ENCODE measurements around the gene PPP2R5C.

GRCh38 chr14:101757839-101758211 is 3.7 kb upstream of the PPP2R5C start:
- TF ChIP-seq POLR2A (IDR thresholded peaks at IDR 0.05; ENCODE audit: low read depth, low read length) = no peak
- no peak for TF ChIP-seq SPI1 (IDR thresholded peaks at IDR 0.05; ENCODE audit: low read depth, low read length)
- no peak for TF ChIP-seq POLR2AphosphoS5 (IDR thresholded peaks at IDR 0.05; ENCODE audit: low read depth, low read length)
- TF ChIP-seq TAF1 (IDR thresholded peaks at IDR 0.05; ENCODE audit: low read depth, low read length) = no peak
- TF ChIP-seq PAX5 (IDR thresholded peaks at IDR 0.05; ENCODE audit: insufficient read depth, low read length, severe bottlenecking) = no peak
- no peak for TF ChIP-seq POU2F2 (IDR thresholded peaks at IDR 0.05; ENCODE audit: low read depth, low read length)
